HCT116 (cell line): Measurements from ENCODE around the gene PLEKHG5. TPM values are rescaled to one million over a fixed set of nuclear protein-coding genes. Genes with fewer than 3 reads are reported as not detected.

Experiments
- ATAC-seq: fragments of 200-7000 bp; cut with Tn5 transposase; 2 replicates; pipeline ENCODE4 v1.9.1; 2020; ENCODE audit warnings: mild to moderate bottlenecking, moderate library complexity
- BruUV-seq: library from RNA; stranded (reverse); fragments of 400-500 nt; replicated peaks from 2 replicates; lab custom pipeline; 2021; lab: Mats Ljungman, UMichigan
- CTCF ChIA-PET: fragments of 300-600 bp; sonication (Branson Sonifier 250); formaldehyde crosslinking; loops from one replicate; lab custom pipeline; 2021; ENCODE audit warnings: antibody characterized with exemption; lab: Charles Lee
- POLR2A ChIA-PET: fragments of 300-600, 350-600 bp; sonication (Branson Sonifier 250); formaldehyde crosslinking; loops from one replicate; lab custom pipeline; 2021; ENCODE audit warnings: antibody characterized with exemption; lab: Charles Lee
- RAD21 ChIA-PET, 2 experiments: fragments of 300-600 bp; sonication (Branson Sonifier 250); formaldehyde crosslinking; loops; one replicate each; lab custom pipeline; 2023; ENCODE audit warnings: low total read pairs in 2 of 2; ENCODE audit not compliant: uncharacterized antibody in 2 of 2, unreplicated experiment in 2 of 2, low non-redundant PET in 1 of 2; lab: Charles Lee
- DNase-seq: peaks from one replicate; pipeline ENCODE4 v3.0.0-alpha.2; 2010; ENCODE audit warnings: low read depth, low spot score
- H2AFZ ChIP-seq: fragments of 200-600 bp; shearing (Covaris generic), sonication (generic); 2 replicates; pipeline ENCODE4 v1.6.1; 2017; ENCODE audit warnings: low read depth, mixed run types, mixed read lengths, antibody characterized with exemption, low read length; ENCODE audit not compliant: poor library complexity, severe bottlenecking
- H3K27ac ChIP-seq: 2 replicates; pipeline ENCODE4 v1.5.1; 2012; ENCODE audit warnings: low read depth, low read length
- H3K27me3 ChIP-seq: fragments of 200-600 bp; sonication (generic); 2 replicates; pipeline ENCODE4 v1.6.1; 2016; ENCODE audit warnings: mixed run types, low read length, mixed read lengths; ENCODE audit not compliant: insufficient read depth
- H3K36me3 ChIP-seq, 2 experiments: fragments of 200-500 bp in 1 of 2; fragments of 200-600 bp in 1 of 2; sonication (Bioruptor generic) in 1 of 2; sonication (generic) in 1 of 2; 2 replicates each; pipeline versions ENCODE4 v1.5.1 to v1.6.1; 2014 to 2016; ENCODE audit warnings: low read length in 2 of 2, inconsistent platforms in 1 of 2, mixed read lengths in 1 of 2, mixed run types in 1 of 2; ENCODE audit not compliant: insufficient read depth in 2 of 2, control insufficient read depth in 1 of 2
- H3K4me1 ChIP-seq, 2 experiments: fragments of 200-600 bp in 1 of 2; sonication (generic) in 1 of 2; 2 replicates each; pipeline versions ENCODE4 v1.5.1 to v1.6.1; 2012 to 2017; ENCODE audit warnings: low read length in 2 of 2, inconsistent platforms in 1 of 2, mild to moderate bottlenecking in 1 of 2, mixed read lengths in 1 of 2, mixed run types in 1 of 2, moderate library complexity in 1 of 2; ENCODE audit not compliant: insufficient read depth in 2 of 2, control insufficient read depth in 1 of 2
- H3K4me2 ChIP-seq: fragments of 200-600 bp; sonication (generic); 2 replicates; pipeline ENCODE4 v1.6.1; 2017; ENCODE audit warnings: mixed run types, low read length, mixed read lengths
- H3K4me3 ChIP-seq, 2 experiments: fragments of 200-600 bp in 1 of 2; sonication (generic) in 1 of 2; replicated peaks in 1 of 2; 2 replicates each; pipeline ENCODE4 v1.5.1; 2011 to 2016; ENCODE audit warnings: low read length in 2 of 2, control low read depth in 1 of 2, low read depth in 1 of 2, mild to moderate bottlenecking in 1 of 2, mixed read lengths in 1 of 2, mixed run types in 1 of 2
- H3K79me2 ChIP-seq: fragments of 200-600 bp; sonication (generic); 2 replicates; pipeline ENCODE4 v1.6.1; 2017; ENCODE audit warnings: mild to moderate bottlenecking, mixed run types, low read length, moderate library complexity, mixed read lengths; ENCODE audit not compliant: insufficient read depth
- H3K9ac ChIP-seq: fragments of 200-600 bp; sonication (generic); 2 replicates; pipeline ENCODE4 v1.6.1; 2016; ENCODE audit warnings: low read length, mixed read lengths
- H3K9me2 ChIP-seq: fragments of 200-600 bp; sonication (generic), shearing (Covaris generic); 2 replicates; pipeline ENCODE4 v1.6.1; 2017; ENCODE audit warnings: mixed run types, mild to moderate bottlenecking, moderate library complexity; ENCODE audit not compliant: insufficient read depth
- H3K9me3 ChIP-seq, 2 experiments: fragments of 200-500 bp in 1 of 2; fragments of 200-600 bp in 1 of 2; sonication (Bioruptor generic) in 1 of 2; sonication (generic) in 1 of 2; 2 replicates each; pipeline ENCODE4 v1.6.1; 2014 to 2017; ENCODE audit warnings: low read length in 2 of 2, mixed read lengths in 2 of 2, inconsistent platforms in 1 of 2, low read depth in 1 of 2, mild to moderate bottlenecking in 1 of 2, mixed run types in 1 of 2, moderate library complexity in 1 of 2; ENCODE audit not compliant: control insufficient read depth in 1 of 2, insufficient read depth in 1 of 2
- H4K20me1 ChIP-seq: fragments of 200-600 bp; sonication (generic), shearing (Covaris generic); 2 replicates; pipeline ENCODE4 v1.6.1; 2017; ENCODE audit warnings: mixed run types, mild to moderate bottlenecking, moderate library complexity; ENCODE audit not compliant: insufficient read depth
- CBX3 ChIP-seq: IDR thresholded peaks from 2 replicates; pipeline ENCODE4 v1.6.1; 2012; ENCODE audit warnings: low read depth
- CTCF ChIP-seq, 3 experiments: fragments of 200-600 bp in 1 of 3; sonication (generic) in 1 of 3; IDR thresholded peaks in 2 of 3; conservative IDR thresholded peaks in 1 of 3; 2 replicates each; pipeline ENCODE4 v1.5.1; 2012 to 2017; ENCODE audit warnings: low read depth in 2 of 3, low read length in 2 of 3, antibody characterized with exemption in 1 of 3, borderline replicate concordance in 1 of 3, control low read depth in 1 of 3, mild to moderate bottlenecking in 1 of 3, mixed read lengths in 1 of 3, mixed run types in 1 of 3, moderate library complexity in 1 of 3; ENCODE audit not compliant: insufficient read depth in 1 of 3
- EGR1 ChIP-seq: IDR thresholded peaks from 2 replicates; pipeline ENCODE4 v1.6.1; 2012; ENCODE audit warnings: low read depth
- EZH2phosphoT487 ChIP-seq: fragments of 200-600 bp; IDR thresholded peaks from 2 replicates; pipeline ENCODE4 v1.6.1; 2018; ENCODE audit warnings: antibody characterized with exemption, borderline replicate concordance
- FOSL1 ChIP-seq: IDR thresholded peaks from 2 replicates; pipeline ENCODE4 v1.6.1; 2012; ENCODE audit warnings: low read depth
- JUND ChIP-seq: IDR thresholded peaks from 2 replicates; pipeline ENCODE4 v1.6.1; 2012
- MAX ChIP-seq: IDR thresholded peaks from 2 replicates; pipeline ENCODE4 v1.6.1; 2012
- POLR2AphosphoS5 ChIP-seq: IDR thresholded peaks from 2 replicates; pipeline ENCODE4 v1.6.1; 2011; ENCODE audit warnings: mild to moderate bottlenecking, low read depth, low read length, moderate library complexity
- RAD21 ChIP-seq: IDR thresholded peaks from 2 replicates; pipeline ENCODE4 v1.6.1; 2012; ENCODE audit warnings: low read depth, mild to moderate bottlenecking
- REST ChIP-seq: IDR thresholded peaks from 2 replicates; pipeline ENCODE4 v1.6.1; 2012; ENCODE audit warnings: low read depth
- SIN3A ChIP-seq: IDR thresholded peaks from 2 replicates; pipeline ENCODE4 v1.6.1; 2012; ENCODE audit warnings: low read depth
- SP1 ChIP-seq: IDR thresholded peaks from 2 replicates; pipeline ENCODE4 v1.6.1; 2012; ENCODE audit warnings: low read depth
- SRF ChIP-seq: IDR thresholded peaks from 2 replicates; pipeline ENCODE4 v1.6.1; 2012; ENCODE audit warnings: low read depth
- TCF7L2 ChIP-seq: IDR thresholded peaks from 2 replicates; pipeline ENCODE4 v1.7.0; 2011; ENCODE audit warnings: borderline replicate concordance, inconsistent platforms; ENCODE audit not compliant: insufficient read depth, insufficient read length; ENCODE audit errors: extremely low read depth
- ZFX ChIP-seq: fragments of 450-650 bp; IDR thresholded peaks from 2 replicates; pipeline ENCODE4 v1.6.1; 2017
- ZNF274 ChIP-seq: fragments of 200-500 bp; sonication (Bioruptor generic); IDR thresholded peaks from 2 replicates; pipeline ENCODE4 v1.6.1; 2014; ENCODE audit warnings: mild to moderate bottlenecking, low read depth, low read length, inconsistent platforms
- intact Hi-C: fragments of 100-400 bp; cut with micrococcal nuclease; formaldehyde crosslinking; loops from 2 replicates; pipeline ENCODE4 v1.10.0; 2022
- total RNA-seq: library from RNA; stranded (reverse); gene quantifications from one replicate; pipeline ENCODE4 v1.2.1, GENCODE V29; 2021; ENCODE audit not compliant: unreplicated experiment

PLEKHG5 gene
- total RNA-seq, 1 experiment from 2014 or later: 33.0 TPM

DNA sequence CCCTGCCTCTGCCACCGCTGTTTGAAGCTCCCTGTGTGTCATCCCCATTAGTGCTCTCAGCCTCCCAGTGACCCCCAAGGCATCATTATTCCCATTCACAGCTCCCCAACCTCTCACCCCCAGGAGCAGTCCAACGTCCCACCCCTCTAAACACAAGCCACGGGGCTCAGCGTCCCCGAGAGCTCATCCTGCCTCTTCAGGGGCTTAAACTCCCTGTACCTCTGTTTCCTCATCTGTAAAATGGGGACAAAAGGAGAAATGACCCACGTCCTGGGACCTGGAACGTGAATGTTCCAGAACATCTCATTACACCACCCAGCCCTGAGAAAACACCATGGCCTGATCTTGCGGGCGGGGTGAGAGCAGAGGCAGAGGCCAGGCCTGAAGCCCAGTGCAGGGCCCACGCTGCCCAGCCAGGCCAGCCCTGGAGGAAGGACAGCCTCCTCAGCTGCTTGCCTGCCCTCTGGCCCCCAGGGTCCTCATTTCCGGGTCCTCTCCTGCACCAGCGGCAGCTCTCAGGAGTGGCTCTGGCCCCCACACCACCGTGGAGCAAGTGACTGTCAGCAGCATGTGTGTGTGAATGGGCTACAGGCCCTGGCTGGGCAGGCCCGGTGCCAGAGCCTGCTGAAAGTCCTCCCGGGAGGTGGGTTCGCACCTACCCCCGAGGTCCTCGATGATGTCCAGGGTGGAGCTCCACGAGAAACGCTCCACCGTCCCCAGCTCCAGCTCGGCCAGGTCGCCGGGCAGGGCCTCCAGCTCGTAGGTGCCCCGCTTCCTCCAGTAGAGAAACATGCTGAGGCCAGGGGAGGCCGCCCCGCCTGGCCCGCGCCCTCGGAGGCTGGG lies 14.1 kb upstream of the PLEKHG5 start:
- DNase-seq (no peak), ATAC-seq (no peak)
- Histone ChIP-seq H3K4me3 (no peak overlapping the region), H3K9me2 (no peaks in the 10 kb centered on the region), H3K4me1 (no peaks in the 10 kb centered on the region; a peak in 1 of 4 replicates), H3K36me3 (no peaks in the 10 kb centered on the region), H2AFZ (no peak overlapping the region), H3K9ac (no peak overlapping the region), H3K4me2 (no peak overlapping the region)
- ChIA-PET CTCF (no interaction called here), RAD21 (no interaction called here), POLR2A (no interaction called here)
- intact Hi-C loops: no loop called here
- TF ChIP-seq REST (no peak), ZFX (no peak), RAD21 (no peak), JUND (no peak), MAX (no peak), EZH2phosphoT487 (no peak), ZNF274 (no peak), TCF7L2 (no peak), SRF (no peak), EGR1 (no peak), CTCF (IDR thresholded peaks at IDR 0.05 in 2 of 3, conservative IDR thresholded peaks at IDR 0.05 in 1 of 3; ENCODE audit: borderline replicate concordance in 1 of 3, insufficient read depth in 1 of 3, low read depth in 2 of 3, low read length in 2 of 3) (no peak), SP1 (no peak), CBX3 (no peak), FOSL1 (no peak), SIN3A (no peak), POLR2AphosphoS5 (no peak)
- TF ChIP-seq, all 23 proteins: peak for 0
- Histone ChIP-seq H3K27me3 (no peaks in the 10 kb centered on the region), H3K79me2 (no peaks in the 10 kb centered on the region), H3K27ac (no peak overlapping the region), H4K20me1 (no peaks in the 10 kb centered on the region), H3K9me3 (no peaks in the 10 kb centered on the region)
- BruUV-seq: no TSS peak
